NCI-H2227 (cell line): ENCODE results near the gene FDX1.

Experiments used
- DNase-seq: peaks from one replicate; lab custom pipeline; 2025; ENCODE audit not compliant: unreplicated experiment; lab: John Stamatoyannopoulos, UW

FDX1 gene

GRCh38 chr11:110467556-110467955, 37.8 kb downstream of the FDX1 start:
- DNase-seq, result no peak

- no peak for DNase-seq
Observed at GRCh38 chr11:110468121-110468520, 38.4 kb downstream of the FDX1 start.

- no peak for DNase-seq
Observed at GRCh38 chr11:110469127-110469526, 39.4 kb downstream of the FDX1 start.

GRCh38 chr11:110470716-110471115, 41.0 kb downstream of the FDX1 start:
- no peak for DNase-seq

GRCh38 chr11:110471371-110471770, 41.6 kb downstream of the FDX1 start:
- no peak for DNase-seq

- DNase-seq, result no peak
Observed at GRCh38 chr11:110472858-110473257, 43.1 kb downstream of the FDX1 start.

- no peak for DNase-seq
Observed at GRCh38 chr11:110473706-110474105, 44.0 kb downstream of the FDX1 start.

GRCh38 chr11:110474578-110474977, 44.8 kb downstream of the FDX1 start:
- no peak for DNase-seq

- DNase-seq, result no peak
Observed at GRCh38 chr11:110475671-110476070, 45.9 kb downstream of the FDX1 start.

- DNase-seq, result no peak
Observed at GRCh38 chr11:110478410-110478809, 48.7 kb downstream of the FDX1 start.

- DNase-seq, result peak; percentile 68
Observed at GRCh38 chr11:110479108-110480101, 49.7 kb downstream of the FDX1 start.

- DNase-seq, result no peak
Observed at GRCh38 chr11:110481523-110481922, 51.8 kb downstream of the FDX1 start.

- DNase-seq, result no peak
Observed at GRCh38 chr11:110486156-110486555, 56.4 kb downstream of the FDX1 start.

GRCh38 chr11:110488446-110488845, 58.7 kb downstream of the FDX1 start:
- DNase-seq, result no peak

- DNase-seq, result no peak
Observed at GRCh38 chr11:110490886-110491285, 61.1 kb downstream of the FDX1 start.

GRCh38 chr11:110491577-110492320, 62.0 kb downstream of the FDX1 start:
- DNase-seq, result peak; percentile 78

GRCh38 chr11:110492321-110492685, 62.6 kb downstream of the FDX1 start:
- DNase-seq, result no peak

- DNase-seq, result no peak
Observed at GRCh38 chr11:110493346-110493745, 63.6 kb downstream of the FDX1 start.

- no peak for DNase-seq
Observed at GRCh38 chr11:110497231-110497978, 67.7 kb downstream of the FDX1 start.

GRCh38 chr11:110501428-110501827, 71.7 kb downstream of the FDX1 start:
- no peak for DNase-seq

GRCh38 chr11:110505528-110506284, 76.0 kb downstream of the FDX1 start:
- DNase-seq, result peak; percentile 17
